Breast epithelium (tissue), 4 donors: ENCODE data around the gene NEDD9. TPM values are rescaled to one million over a fixed set of nuclear protein-coding genes. Genes with fewer than 3 reads are reported as not detected.

Experiments used
- DNase-seq, 2 donors: peaks; one replicate each; pipeline ENCODE4 v3.0.0-alpha.2; 2019; ENCODE audit warnings: low spot score in 2 of 2
- H3K27ac ChIP-seq, 2 donors: fragments of 200-600 bp; sonication (generic) in 1 of 2; one replicate each; pipeline ENCODE4 v1.5.1; 2016 to 2019; ENCODE audit warnings: mild to moderate bottlenecking in 1 of 2
- H3K27me3 ChIP-seq, 2 donors: fragments of 200-600 bp; sonication (generic) in 1 of 2; one replicate each; pipeline versions ENCODE4 v1.5.1 to v1.6.0; 2017 to 2019; ENCODE audit warnings: control low read depth in 1 of 2, mild to moderate bottlenecking in 1 of 2
- H3K36me3 ChIP-seq: fragments of 200-600 bp; one replicate; pipeline ENCODE4 v1.5.1; 2019
- H3K4me1 ChIP-seq, 2 donors: fragments of 200-600 bp; sonication (generic); one replicate each; pipeline ENCODE4 v1.5.1; 2016 to 2019; ENCODE audit warnings: control low read depth in 1 of 2
- H3K4me3 ChIP-seq, 3 donors: fragments of 200-600 bp; sonication (generic); 1 replicate in 2 of 3; 2 replicates in 1 of 3; pipeline ENCODE4 v1.5.1; 2016 to 2019; ENCODE audit warnings: mild to moderate bottlenecking in 3 of 3, moderate library complexity in 2 of 3
- H3K9me3 ChIP-seq, 2 donors: fragments of 200-600 bp; sonication (generic) in 1 of 2; one replicate each; pipeline ENCODE4 v1.5.1; 2016 to 2019; ENCODE audit warnings: control low read depth in 1 of 2
- POLR2A ChIP-seq: fragments of 450-650 bp; IDR thresholded peaks from one replicate; pipeline ENCODE4 v1.6.1; 2016; ENCODE audit warnings: antibody characterized with exemption, mild to moderate bottlenecking, moderate library complexity
- POLR2AphosphoS5 ChIP-seq, 3 donors: sonication (generic); formaldehyde crosslinking; IDR thresholded peaks; one replicate each; pipeline ENCODE4 v1.6.1; 2017; ENCODE audit warnings: antibody characterized with exemption in 3 of 3
- intact Hi-C: fragments of 100-400 bp; cut with DNase I; formaldehyde crosslinking; loops from one replicate; pipeline ENCODE4 v1.15.1; 2023; ENCODE audit warnings: low total_unique reads
- total RNA-seq, 3 donors: library from RNA; depleted of rRNA; stranded (reverse); fragments of >200 nt; gene quantifications; one replicate each; pipeline ENCODE4 v1.1.0, GENCODE V29; 2016
- TF ChIP-seq, protein P1 (sequence below), 3 donors: fragments of 450-650 bp; IDR thresholded peaks; one replicate each; pipeline ENCODE4 v1.5.1; 2016 to 2017; ENCODE audit warnings: antibody characterized with exemption in 3 of 3, mild to moderate bottlenecking in 3 of 3, moderate library complexity in 3 of 3

NEDD9 gene
- total RNA-seq, 3 donors from 2014 or later, result 41.4 to 108 (median 79.2) TPM

DNA sequence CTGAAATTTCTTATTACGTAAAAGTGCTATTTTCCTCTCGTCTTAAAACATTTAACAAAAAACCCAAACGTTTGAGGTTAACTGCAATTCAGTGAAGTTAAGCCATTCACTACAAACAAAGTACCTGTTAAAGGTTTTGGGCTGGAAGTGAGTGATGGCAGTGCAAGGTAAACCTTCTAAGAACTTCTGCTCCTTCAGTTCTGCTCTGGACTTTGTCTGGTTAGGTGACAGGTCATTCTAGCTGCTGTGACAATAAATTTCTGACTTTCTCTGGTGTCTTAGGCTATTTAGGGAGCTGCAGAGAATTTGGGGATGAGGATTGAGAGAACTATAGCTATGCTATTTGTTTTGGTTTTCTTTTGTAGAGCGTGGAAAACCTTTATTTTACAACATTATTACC is 36.5 kb upstream of the NEDD9 start:
- Histone ChIP-seq H3K4me1 (no peaks in the 10 kb centered on the region), H3K27me3 (no peaks in the 10 kb centered on the region), H3K36me3 (no peaks in the 10 kb centered on the region), H3K27ac (no peak overlapping the region), H3K4me3 (no peak overlapping the region), H3K9me3 (no peaks in the 10 kb centered on the region)
- no peak for DNase-seq
- no peak for TF ChIP-seq POLR2A
- TF ChIP-seq, protein P1, sequence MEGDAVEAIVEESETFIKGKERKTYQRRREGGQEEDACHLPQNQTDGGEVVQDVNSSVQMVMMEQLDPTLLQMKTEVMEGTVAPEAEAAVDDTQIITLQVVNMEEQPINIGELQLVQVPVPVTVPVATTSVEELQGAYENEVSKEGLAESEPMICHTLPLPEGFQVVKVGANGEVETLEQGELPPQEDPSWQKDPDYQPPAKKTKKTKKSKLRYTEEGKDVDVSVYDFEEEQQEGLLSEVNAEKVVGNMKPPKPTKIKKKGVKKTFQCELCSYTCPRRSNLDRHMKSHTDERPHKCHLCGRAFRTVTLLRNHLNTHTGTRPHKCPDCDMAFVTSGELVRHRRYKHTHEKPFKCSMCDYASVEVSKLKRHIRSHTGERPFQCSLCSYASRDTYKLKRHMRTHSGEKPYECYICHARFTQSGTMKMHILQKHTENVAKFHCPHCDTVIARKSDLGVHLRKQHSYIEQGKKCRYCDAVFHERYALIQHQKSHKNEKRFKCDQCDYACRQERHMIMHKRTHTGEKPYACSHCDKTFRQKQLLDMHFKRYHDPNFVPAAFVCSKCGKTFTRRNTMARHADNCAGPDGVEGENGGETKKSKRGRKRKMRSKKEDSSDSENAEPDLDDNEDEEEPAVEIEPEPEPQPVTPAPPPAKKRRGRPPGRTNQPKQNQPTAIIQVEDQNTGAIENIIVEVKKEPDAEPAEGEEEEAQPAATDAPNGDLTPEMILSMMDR (IDR thresholded peaks at IDR 0.05), result no peak
- intact Hi-C loops, result no loop called here

DNA sequence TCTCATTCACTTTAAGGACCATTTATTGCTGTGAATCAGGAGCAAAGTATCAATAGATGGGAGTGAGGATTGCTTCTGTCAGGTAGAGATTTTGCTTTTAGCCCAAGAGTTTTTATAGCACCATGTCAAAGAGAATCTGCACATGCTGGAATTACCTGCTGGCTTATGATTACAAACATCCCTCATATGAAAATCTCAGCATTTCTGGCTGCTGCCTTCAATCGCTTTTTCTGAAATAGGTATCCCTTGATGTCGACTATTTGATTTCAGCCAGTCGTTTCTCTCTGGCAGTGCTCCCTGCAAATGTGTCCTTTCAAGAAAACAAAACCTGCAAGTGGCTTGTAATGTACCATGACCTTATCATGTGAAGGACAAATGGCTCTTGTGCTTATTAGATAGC is 34.5 kb upstream of the NEDD9 start:
- H3K27ac ChIP-seq, result no peak overlapping the region
- H3K4me3 ChIP-seq, result no peak overlapping the region
- no peak for TF ChIP-seq POLR2AphosphoS5 (IDR thresholded peaks at IDR 0.05)
- TF ChIP-seq, protein P1 (IDR thresholded peaks at IDR 0.05), result no peak
- no peak for TF ChIP-seq POLR2A
- intact Hi-C loops, result no loop called here
- DNase-seq, result no peak
- no peaks in the 10 kb centered on the region for H3K36me3 ChIP-seq
- no peaks in the 10 kb centered on the region for H3K9me3 ChIP-seq
- H3K27me3 ChIP-seq, result no peaks in the 10 kb centered on the region
- no peaks in the 10 kb centered on the region for H3K4me1 ChIP-seq

DNA sequence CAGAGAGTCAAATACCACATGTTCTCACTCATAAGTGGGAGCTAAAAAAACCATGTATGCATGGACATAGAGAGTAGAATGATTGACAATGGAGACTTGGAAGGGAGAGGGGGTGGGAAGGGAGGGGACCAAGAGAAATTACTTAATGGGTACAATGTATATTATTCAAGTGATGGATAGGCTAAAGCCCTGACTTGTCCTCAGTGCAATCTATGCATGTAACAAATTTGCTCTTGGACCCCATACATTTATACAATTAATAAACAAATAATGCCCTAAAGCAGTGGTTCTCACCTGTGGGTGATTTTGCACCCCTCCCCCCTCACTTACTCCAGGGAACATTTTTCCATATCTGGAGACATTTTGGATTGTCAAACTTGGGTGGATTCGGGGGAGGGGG is 33.5 kb upstream of the NEDD9 start:
- no peaks in the 10 kb centered on the region for H3K27me3 ChIP-seq
- H3K27ac ChIP-seq, result no peak overlapping the region
- no peak for DNase-seq
- intact Hi-C loops, result no loop called here
- no peaks in the 10 kb centered on the region for H3K4me1 ChIP-seq
- TF ChIP-seq POLR2AphosphoS5 (IDR thresholded peaks at IDR 0.05) (no peak), POLR2A (no peak)
- TF ChIP-seq, protein P1 (IDR thresholded peaks at IDR 0.05), result no peak
- H3K36me3 ChIP-seq, result no peaks in the 10 kb centered on the region
- no peak overlapping the region for H3K4me3 ChIP-seq
- H3K9me3 ChIP-seq, result no peaks in the 10 kb centered on the region

DNA sequence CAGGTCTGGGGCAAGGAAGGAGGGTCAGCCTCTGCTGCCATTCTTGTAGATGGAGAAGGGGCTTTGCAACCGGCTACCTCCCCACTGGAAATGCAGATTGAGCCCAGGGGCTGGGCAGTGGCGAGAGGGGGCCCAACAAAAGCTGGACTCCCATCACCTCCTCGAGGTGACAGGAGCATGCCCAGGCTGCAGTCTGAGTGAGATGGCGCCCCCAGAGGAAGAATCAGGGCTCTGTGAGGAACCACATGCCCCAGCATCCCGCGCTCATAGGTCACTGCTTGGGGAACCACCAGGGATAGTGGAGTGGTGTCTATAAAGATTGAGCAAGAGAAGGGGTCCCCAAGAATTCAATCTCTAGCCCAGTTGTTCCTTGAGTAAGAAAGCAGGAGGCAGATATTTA is 31.6 kb upstream of the NEDD9 start:
- no peaks in the 10 kb centered on the region for H3K9me3 ChIP-seq
- intact Hi-C loops, result no loop called here
- TF ChIP-seq POLR2AphosphoS5 (IDR thresholded peaks at IDR 0.05) (no peak), POLR2A (no peak)
- TF ChIP-seq, protein P1 (IDR thresholded peaks at IDR 0.05), result no peak
- DNase-seq, result no peak
- no peak overlapping the region for H3K4me3 ChIP-seq
- no peaks in the 10 kb centered on the region for H3K36me3 ChIP-seq
- H3K27me3 ChIP-seq, result no peaks in the 10 kb centered on the region
- H3K4me1 ChIP-seq, result no peaks in the 10 kb centered on the region
- H3K27ac ChIP-seq, result peak overlapping the region; percentile 38 to 54

DNA sequence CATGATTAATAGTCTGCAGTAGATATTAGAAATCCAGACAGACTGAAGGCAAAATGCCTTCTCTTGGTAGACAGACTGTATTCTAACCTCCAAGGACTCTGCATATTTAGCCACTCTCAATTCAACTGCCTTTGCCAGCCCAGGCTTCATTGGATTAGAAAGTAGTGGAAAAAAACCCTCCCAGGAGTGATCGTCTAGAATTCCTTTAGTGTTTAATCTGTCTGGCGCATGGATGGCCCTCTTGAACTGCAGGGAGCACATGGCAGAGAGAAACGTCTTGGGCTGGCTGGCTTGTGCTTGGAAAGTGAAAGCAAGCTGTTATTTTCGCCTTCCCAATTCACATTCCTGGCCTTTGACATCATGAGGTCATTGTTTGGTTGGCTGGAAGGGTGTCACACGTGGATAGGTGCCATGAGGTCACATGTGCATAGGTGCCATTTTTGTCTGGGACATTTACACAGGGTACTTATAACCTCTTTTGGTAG is 30.9 kb upstream of the NEDD9 start:
- Histone ChIP-seq H3K4me3 (peak overlapping the region in 1 of 3 donors; percentile 0), H3K36me3 (no peaks in the 10 kb centered on the region), H3K9me3 (no peaks in the 10 kb centered on the region), H3K27me3 (no peaks in the 10 kb centered on the region), H3K27ac (peak overlapping the region; percentile 38 to 54), H3K4me1 (no peaks in the 10 kb centered on the region)
- TF ChIP-seq POLR2AphosphoS5 (IDR thresholded peaks at IDR 0.05), result peak; percentile 36 to 88 (median 41)
- TF ChIP-seq POLR2A, result no peak
- DNase-seq, result peak in 1 of 2 donors; percentile 72
- intact Hi-C loops, result no loop called here

DNA sequence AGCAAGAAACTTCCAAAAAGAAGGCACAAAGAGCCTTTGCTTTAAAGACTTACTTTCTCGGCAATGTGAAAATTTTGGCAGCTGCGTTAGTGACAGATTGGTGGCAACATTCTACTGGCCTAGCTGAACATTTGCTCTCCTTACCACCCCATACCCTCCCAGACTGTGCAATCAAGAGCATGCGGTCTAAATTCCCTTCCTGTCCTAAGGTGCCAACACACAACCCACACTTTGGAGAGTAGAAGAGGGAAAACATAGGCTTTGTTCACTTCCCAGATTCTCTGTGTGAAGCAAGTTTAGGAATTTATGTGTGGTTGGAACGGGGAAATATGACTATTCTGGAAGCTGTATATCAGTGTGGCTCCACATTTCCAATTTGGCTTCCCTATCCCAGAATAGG is 29.8 kb upstream of the NEDD9 start:
- Histone ChIP-seq H3K36me3 (no peaks in the 10 kb centered on the region), H3K4me3 (no peak overlapping the region), H3K27me3 (no peaks in the 10 kb centered on the region), H3K27ac (peak overlapping the region; percentile 38 to 54), H3K4me1 (no peaks in the 10 kb centered on the region), H3K9me3 (no peaks in the 10 kb centered on the region)
- peak in 1 of 3 donors; percentile 41 for TF ChIP-seq POLR2AphosphoS5 (IDR thresholded peaks at IDR 0.05)
- TF ChIP-seq, protein P1 (IDR thresholded peaks at IDR 0.05), result no peak
- intact Hi-C loops, result no loop called here
- DNase-seq, result peak in 1 of 2 donors; percentile 57
